ENCODE results near the gene GOLM1.
"Not testable (repeated sequence)": the region's sequence is repeated elsewhere in the genome, so short reads cannot be mapped to it uniquely, and the experiment has no call there.

GOLM1 gene

GRCh38 chr9:86079865-86080469, 19.4 kb downstream of the GOLM1 start:
- no peak for DNase-seq

GRCh38 chr9:86079421-86079831, 19.9 kb downstream of the GOLM1 start:
- no peak for DNase-seq

- DNase-seq = no peak
Observed at GRCh38 chr9:86078731-86079130, 20.6 kb downstream of the GOLM1 start.

- no peak for DNase-seq
Observed at GRCh38 chr9:86077276-86077675, 22.1 kb downstream of the GOLM1 start.

- DNase-seq = no peak
Observed at GRCh38 chr9:86075132-86076109, 23.9 kb downstream of the GOLM1 start.

- no peak for DNase-seq
Observed at GRCh38 chr9:86073839-86074238, 25.5 kb downstream of the GOLM1 start.

GRCh38 chr9:86072394-86072877, 26.9 kb downstream of the GOLM1 start:
- no peak for DNase-seq

- no peak for DNase-seq
Observed at GRCh38 chr9:86069206-86069869, 30.0 kb downstream of the GOLM1 start.

GRCh38 chr9:86064220-86064619, 35.1 kb downstream of the GOLM1 start:
- DNase-seq = peak; percentile 39

- no peak for DNase-seq
Observed at GRCh38 chr9:86062845-86063693, 36.3 kb downstream of the GOLM1 start.

GRCh38 chr9:86061972-86062739, 37.2 kb downstream of the GOLM1 start:
- DNase-seq = no peak

GRCh38 chr9:86057491-86057890, 41.9 kb downstream of the GOLM1 start:
- DNase-seq = no peak

- DNase-seq = no peak
Observed at GRCh38 chr9:86054695-86055094, 44.7 kb downstream of the GOLM1 start.

- DNase-seq = no peak
Observed at GRCh38 chr9:86052556-86053468, 46.5 kb downstream of the GOLM1 start.

GRCh38 chr9:86048018-86048742, 51.2 kb downstream of the GOLM1 start:
- not testable (repeated sequence) for DNase-seq

- no peak for DNase-seq
Observed at GRCh38 chr9:86047361-86047760, 52.0 kb downstream of the GOLM1 start.

GRCh38 chr9:86046930-86047341, 52.4 kb downstream of the GOLM1 start:
- DNase-seq = no peak

- no peak for DNase-seq
Observed at GRCh38 chr9:86046071-86046636, 53.2 kb downstream of the GOLM1 start.

GRCh38 chr9:86045654-86046053, 53.7 kb downstream of the GOLM1 start:
- DNase-seq = no peak
